BJ (cell line): ENCODE measurements around the gene CER1. TPM values are rescaled to one million over a fixed set of nuclear protein-coding genes. Genes with fewer than 3 reads are reported as not detected.

Source experiments
- CTCF ChIA-PET: fragments of 350-600 bp; formaldehyde crosslinking; extraction: SDS; loops from one replicate; lab custom pipeline; 2021; ENCODE audit warnings: antibody characterized with exemption, inconsistent platforms; lab: Yijun Ruan, JAX
- POLR2A ChIA-PET: fragments of 300-600 bp; sonication (Branson Sonifier 250); formaldehyde crosslinking; extraction: SDS; loops from one replicate; lab custom pipeline; 2021; ENCODE audit warnings: antibody characterized with exemption; lab: Charles Lee
- DNase-seq: peaks from one replicate; pipeline ENCODE4 v3.0.0-alpha.2; 2011; ENCODE audit warnings: low read depth
- H3K27me3 ChIP-seq: 2 replicates; pipeline ENCODE4 v1.6.0; 2011; ENCODE audit warnings: low read length; ENCODE audit not compliant: control insufficient read depth, insufficient read depth
- H3K36me3 ChIP-seq: 2 replicates; pipeline ENCODE4 v1.5.1; 2011; ENCODE audit warnings: low read length; ENCODE audit not compliant: control insufficient read depth, insufficient read depth
- H3K4me3 ChIP-seq: 2 replicates; pipeline ENCODE4 v1.5.1; 2011; ENCODE audit warnings: low read depth, mild to moderate bottlenecking, control low read depth, low read length
- polyA plus RNA-seq: library from polyadenylated mRNA; depleted of rRNA; stranded (reverse); fragments of >200 nt; gene quantifications from 2 replicates; pipeline ENCODE4 v1.2.3, GENCODE V29; 2011
- TF ChIP-seq, protein P1 (sequence below): IDR thresholded peaks from 2 replicates; pipeline ENCODE4 v1.5.1; 2011; ENCODE audit warnings: low read depth, mild to moderate bottlenecking, control low read depth, inconsistent platforms, low read length, moderate library complexity; ENCODE audit not compliant: insufficient read depth

The CER1 gene
- polyA plus RNA-seq, 1 experiment, result not detected

GRCh38 chr9:14744768-14745167, 22.2 kb upstream of the CER1 start:
- CTCF ChIA-PET, result no interaction called here
- Histone ChIP-seq H3K36me3 (no peaks in the 10 kb centered on the region), H3K27me3 (no peaks in the 10 kb centered on the region), H3K4me3 (no peak overlapping the region)
- TF ChIP-seq, protein P1, sequence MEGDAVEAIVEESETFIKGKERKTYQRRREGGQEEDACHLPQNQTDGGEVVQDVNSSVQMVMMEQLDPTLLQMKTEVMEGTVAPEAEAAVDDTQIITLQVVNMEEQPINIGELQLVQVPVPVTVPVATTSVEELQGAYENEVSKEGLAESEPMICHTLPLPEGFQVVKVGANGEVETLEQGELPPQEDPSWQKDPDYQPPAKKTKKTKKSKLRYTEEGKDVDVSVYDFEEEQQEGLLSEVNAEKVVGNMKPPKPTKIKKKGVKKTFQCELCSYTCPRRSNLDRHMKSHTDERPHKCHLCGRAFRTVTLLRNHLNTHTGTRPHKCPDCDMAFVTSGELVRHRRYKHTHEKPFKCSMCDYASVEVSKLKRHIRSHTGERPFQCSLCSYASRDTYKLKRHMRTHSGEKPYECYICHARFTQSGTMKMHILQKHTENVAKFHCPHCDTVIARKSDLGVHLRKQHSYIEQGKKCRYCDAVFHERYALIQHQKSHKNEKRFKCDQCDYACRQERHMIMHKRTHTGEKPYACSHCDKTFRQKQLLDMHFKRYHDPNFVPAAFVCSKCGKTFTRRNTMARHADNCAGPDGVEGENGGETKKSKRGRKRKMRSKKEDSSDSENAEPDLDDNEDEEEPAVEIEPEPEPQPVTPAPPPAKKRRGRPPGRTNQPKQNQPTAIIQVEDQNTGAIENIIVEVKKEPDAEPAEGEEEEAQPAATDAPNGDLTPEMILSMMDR, result no peak
- POLR2A ChIA-PET, result no interaction called here
- DNase-seq, result no peak

DNA sequence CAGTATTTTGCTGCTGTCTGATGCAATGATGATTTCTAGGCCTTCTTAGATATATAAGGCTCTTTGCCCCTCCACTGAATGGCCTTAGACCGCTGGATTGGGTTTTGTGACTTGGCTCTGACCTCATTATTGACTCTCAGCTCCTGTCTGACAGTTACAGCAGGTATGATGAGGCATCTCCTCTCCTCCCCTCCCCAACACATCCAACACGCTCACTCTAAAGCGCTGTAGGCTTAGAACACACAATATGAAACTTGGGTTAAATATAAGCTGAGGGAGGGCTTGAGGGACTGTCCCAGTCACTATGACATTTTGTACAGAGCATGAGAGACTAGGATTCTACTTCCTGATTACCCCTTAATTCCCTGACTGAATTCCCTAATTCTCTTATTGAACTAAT, 18.8 kb upstream of the CER1 start:
- TF ChIP-seq, protein P1, result no peak
- Histone ChIP-seq H3K36me3 (no peaks in the 10 kb centered on the region), H3K27me3 (no peaks in the 10 kb centered on the region), H3K4me3 (no peak overlapping the region)
- ChIA-PET POLR2A (no interaction called here), CTCF (interaction anchor here (0.9 to 1.2 kb wide), 2 partner anchors 9 to 17 kb away, joined by 3 read pairs; no protein-coding TSS in a partner anchor)
- no peak for DNase-seq

DNA sequence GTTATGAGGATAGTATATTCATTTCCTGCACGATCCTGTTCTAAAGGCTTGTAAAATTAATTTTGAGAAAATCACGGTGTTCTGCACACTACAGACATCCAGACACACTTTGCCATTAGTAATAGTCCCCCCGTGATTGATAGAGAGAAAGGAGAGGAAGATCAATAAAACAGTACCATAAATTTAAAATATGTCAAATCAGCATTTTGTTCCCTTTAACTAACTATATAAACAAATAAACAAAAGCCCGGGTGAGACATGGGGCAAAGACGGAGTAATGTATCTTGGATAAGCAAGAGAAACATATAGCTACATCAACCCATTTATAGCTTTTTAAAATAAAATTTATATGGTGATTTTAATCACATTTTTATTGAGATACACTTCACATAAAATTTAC, 10.6 kb upstream of the CER1 start:
- CTCF ChIA-PET, result no interaction called here
- DNase-seq, result no peak
- H3K36me3 ChIP-seq, result no peaks in the 10 kb centered on the region
- POLR2A ChIA-PET, result interaction anchor here (0.6 kb wide), 1 partner anchor 42 kb away, joined by 3 read pairs; no protein-coding TSS in a partner anchor
- H3K4me3 ChIP-seq, result no peak overlapping the region
- TF ChIP-seq, protein P1, result no peak
- H3K27me3 ChIP-seq, result no peaks in the 10 kb centered on the region

GRCh38 chr9:14731294-14731981, 8.9 kb upstream of the CER1 start:
- ChIA-PET CTCF (no interaction called here), POLR2A (no interaction called here)
- Histone ChIP-seq H3K27me3 (no peaks in the 10 kb centered on the region), H3K36me3 (no peaks in the 10 kb centered on the region), H3K4me3 (no peak overlapping the region)
- TF ChIP-seq, protein P1, result no peak
- DNase-seq, result no peak

DNA sequence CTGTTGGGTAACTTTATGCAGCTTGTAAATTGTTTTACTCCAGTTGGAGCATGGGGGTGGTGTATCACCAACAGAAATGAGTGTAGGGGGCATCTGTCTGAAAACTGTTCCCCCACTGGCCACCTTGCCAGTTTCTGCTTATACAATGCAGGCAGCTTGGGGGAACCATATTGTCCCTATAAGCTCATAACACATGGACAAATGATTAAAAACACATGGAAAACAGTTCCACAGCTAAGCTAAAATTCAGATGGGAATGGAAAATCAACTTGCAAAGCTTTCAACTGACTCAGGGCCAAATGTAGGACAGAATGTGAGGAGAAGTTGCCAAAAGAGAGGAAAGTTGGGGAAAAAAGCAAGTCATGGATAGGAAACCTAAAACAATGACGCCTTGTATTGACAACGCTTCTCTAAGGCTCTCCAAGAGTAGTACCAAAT, 7.9 kb upstream of the CER1 start:
- Histone ChIP-seq H3K4me3 (no peak overlapping the region), H3K36me3 (no peaks in the 10 kb centered on the region), H3K27me3 (no peaks in the 10 kb centered on the region)
- no peak for DNase-seq
- TF ChIP-seq, protein P1, result no peak
- ChIA-PET POLR2A (no interaction called here), CTCF (no interaction called here)
